HepG2 (cell line): ENCODE data around the gene OXLD1. TPM values are rescaled to one million over a fixed set of nuclear protein-coding genes. Genes with fewer than 3 reads are reported as not detected.

Experiments used
- ATAC-seq: fragments of 200-7000 bp; cut with Tn5 transposase; 3 replicates; pipeline ENCODE4 v1.9.1; 2020; ENCODE audit warnings: mild to moderate bottlenecking, moderate library complexity
- BruUV-seq: library from RNA; stranded (reverse); fragments of 400-500 nt; replicated peaks from 2 replicates; lab custom pipeline; 2021; lab: Mats Ljungman, UMichigan
- CTCF ChIA-PET: fragments of 300-600 bp; formaldehyde crosslinking; extraction: SDS; loops from one replicate; lab custom pipeline; 2021; ENCODE audit warnings: low total read pairs, inconsistent platforms, low intra/inter-chr PET ratio; lab: Yijun Ruan, JAX
- POLR2A ChIA-PET: fragments of 350-600 bp; sonication (Branson Sonifier 250); formaldehyde crosslinking; loops from one replicate; lab custom pipeline; 2020; ENCODE audit warnings: antibody characterized with exemption, inconsistent platforms; lab: Yijun Ruan, JAX
- DNase-seq: peaks from one replicate; pipeline ENCODE4 v3.0.0-alpha.2; 2015; ENCODE audit warnings: low spot score
- FAIRE-seq: peaks from 3 replicates; lab custom pipeline; 2011; peaks lifted over from hg19 to GRCh38; lab: Jason Lieb, UNC
- H2AFZ ChIP-seq: one replicate; pipeline ENCODE4 v1.6.1; 2011; ENCODE audit warnings: low read length, inconsistent platforms
- H3K27ac ChIP-seq: fragments of 300-600 bp; 3 replicates; pipeline ENCODE4 v1.8.0; 2011; ENCODE audit warnings: mixed run types, mild to moderate bottlenecking, mixed read lengths, low read length, inconsistent platforms; ENCODE audit not compliant: insufficient read depth; ENCODE audit errors: extremely low read length
- H3K27me3 ChIP-seq, 2 experiments: fragments of 200-600 bp in 1 of 2; 2 replicates in 1 of 2; 3 replicates in 1 of 2; pipeline versions ENCODE4 v1.6.0 to v1.8.0; 2011; ENCODE audit warnings: low read length in 2 of 2, mild to moderate bottlenecking in 2 of 2, moderate library complexity in 2 of 2, inconsistent platforms in 1 of 2; ENCODE audit not compliant: insufficient read depth in 2 of 2, control insufficient read depth in 1 of 2
- H3K36me3 ChIP-seq, 2 experiments: fragments of 200-600 bp in 1 of 2; replicated peaks in 1 of 2; 2 replicates in 1 of 2; 3 replicates in 1 of 2; pipeline versions ENCODE4 v1.5.1 to v1.8.0; 2011; ENCODE audit warnings: low read length in 2 of 2, inconsistent platforms in 1 of 2; ENCODE audit not compliant: insufficient read depth in 2 of 2, control insufficient read depth in 1 of 2
- H3K4me1 ChIP-seq: 2 replicates; pipeline ENCODE4 v1.5.1; 2012; ENCODE audit warnings: low read length, inconsistent platforms; ENCODE audit not compliant: insufficient read depth
- H3K4me2 ChIP-seq: 2 replicates; pipeline ENCODE4 v1.6.0; 2011; ENCODE audit warnings: low read depth, low read length, inconsistent platforms
- H3K4me3 ChIP-seq, 3 experiments: fragments of 200-600 bp in 1 of 3; sonication (generic), shearing (Covaris generic) in 1 of 3; replicated peaks in 1 of 3; 2 replicates each; pipeline ENCODE4 v1.5.1; 2011 to 2016; ENCODE audit warnings: low read length in 3 of 3, inconsistent platforms in 2 of 3, low read depth in 2 of 3, mild to moderate bottlenecking in 2 of 3, control low read depth in 1 of 3, mixed read lengths in 1 of 3; ENCODE audit not compliant: insufficient read depth in 1 of 3
- H3K79me2 ChIP-seq: one replicate; pipeline ENCODE4 v1.6.1; 2011; ENCODE audit warnings: low read length, inconsistent platforms; ENCODE audit not compliant: insufficient read depth
- H3K9ac ChIP-seq: 2 replicates; pipeline ENCODE4 v1.6.0; 2011; ENCODE audit warnings: mild to moderate bottlenecking, low read depth, low read length, inconsistent platforms; ENCODE audit not compliant: insufficient read depth
- H3K9me3 ChIP-seq: 2 replicates; pipeline ENCODE4 v1.5.1; 2012; ENCODE audit warnings: mild to moderate bottlenecking, low read length
- H4K20me1 ChIP-seq: 2 replicates; pipeline ENCODE4 v1.6.0; 2011; ENCODE audit warnings: inconsistent platforms, mild to moderate bottlenecking, low read length, moderate library complexity; ENCODE audit not compliant: insufficient read depth
- CSRNP1 ChIP-seq: sonication (generic); formaldehyde crosslinking; IDR thresholded peaks from 2 replicates; pipeline ENCODE4 v1.8.1; 2023; ENCODE audit warnings: mild to moderate bottlenecking, missing genetic modification reagents
- FOSL1 ChIP-seq: sonication (generic); formaldehyde crosslinking; IDR thresholded peaks from 2 replicates; pipeline ENCODE4 v1.9.0; 2021; ENCODE audit warnings: missing genetic modification reagents, borderline replicate concordance
- FOXP4 ChIP-seq: sonication (generic); formaldehyde crosslinking; IDR thresholded peaks from 2 replicates; pipeline ENCODE4 v1.4.0; 2020; ENCODE audit warnings: missing genetic modification reagents
- HIVEP1 ChIP-seq: sonication (generic); formaldehyde crosslinking; IDR thresholded peaks from 2 replicates; pipeline ENCODE4 v1.4.0; 2020; ENCODE audit warnings: mild to moderate bottlenecking, missing genetic modification reagents
- MBD4 ChIP-seq: IDR thresholded peaks from 2 replicates; pipeline ENCODE4 v1.6.1; 2012; ENCODE audit warnings: low read length, inconsistent platforms, borderline replicate concordance
- MIXL1 ChIP-seq: IDR thresholded peaks from 2 replicates; pipeline ENCODE4 v1.6.1; 2016
- MXD3 ChIP-seq: IDR thresholded peaks from 2 replicates; pipeline ENCODE4 v1.6.1; 2016; ENCODE audit warnings: mild to moderate bottlenecking, missing biosample characterization, missing genetic modification reagents
- POLR2G ChIP-seq: fragments of 200-400 bp; formaldehyde crosslinking; IDR thresholded peaks from 2 replicates; pipeline ENCODE4 v1.6.1; 2018; ENCODE audit warnings: mild to moderate bottlenecking, low read depth, low read length, moderate library complexity
- TMF1 ChIP-seq: sonication (generic); formaldehyde crosslinking; IDR thresholded peaks from 2 replicates; pipeline ENCODE4 v1.8.1; 2022; ENCODE audit warnings: low read depth, missing genetic modification reagents
- ZFP1 ChIP-seq: IDR thresholded peaks from 2 replicates; pipeline ENCODE4 v1.6.1; 2016
- ZFP91 ChIP-seq: sonication (generic); formaldehyde crosslinking; IDR thresholded peaks from 2 replicates; pipeline ENCODE4 v1.9.0; 2022; ENCODE audit warnings: missing genetic modification reagents, mild to moderate bottlenecking, borderline replicate concordance
- ZNF121 ChIP-seq: sonication (generic); formaldehyde crosslinking; IDR thresholded peaks from 2 replicates; pipeline ENCODE4 v1.5.0; 2020; ENCODE audit warnings: mild to moderate bottlenecking, missing genetic modification reagents
- ZNF20 ChIP-seq: sonication (generic); formaldehyde crosslinking; IDR thresholded peaks from 2 replicates; pipeline ENCODE4 v1.4.0; 2020; ENCODE audit warnings: mild to moderate bottlenecking, moderate library complexity, missing genetic modification reagents
- ZNF232 ChIP-seq: sonication (generic); formaldehyde crosslinking; IDR thresholded peaks from 2 replicates; pipeline ENCODE4 v1.4.0; 2020; ENCODE audit warnings: missing genetic modification reagents, borderline replicate concordance
- ZNF569 ChIP-seq: sonication (generic); formaldehyde crosslinking; IDR thresholded peaks from 2 replicates; pipeline ENCODE4 v1.5.0; 2020; ENCODE audit warnings: mild to moderate bottlenecking, missing genetic modification reagents, moderate library complexity, borderline replicate concordance
- ZNF672 ChIP-seq: sonication (generic); formaldehyde crosslinking; IDR thresholded peaks from 2 replicates; pipeline ENCODE4 v1.8.1; 2022; ENCODE audit warnings: missing genetic modification reagents
- ZNF772 ChIP-seq: sonication (generic); formaldehyde crosslinking; IDR thresholded peaks from 2 replicates; pipeline ENCODE4 v1.5.0; 2020; ENCODE audit warnings: mild to moderate bottlenecking, missing genetic modification reagents
- ZNF790 ChIP-seq: sonication (generic); formaldehyde crosslinking; IDR thresholded peaks from 2 replicates; pipeline ENCODE4 v1.8.0; 2022; ENCODE audit warnings: missing genetic modification reagents, mild to moderate bottlenecking, borderline replicate concordance
- WGBS: methylation state at CpG from one replicate; pipeline ENCODE4 v1.1.6; 2017; ENCODE audit warnings: low lambda C conversion rate; 5-methylcytosine and 5-hydroxymethylcytosine counted together
- in situ Hi-C: cut with HindIII; loops from 2 replicates; pipeline ENCODE4 v1.10.0; 2017; ENCODE audit warnings: low pct_unique_long_range_greater_than_20kb; ENCODE audit not compliant: extremely low pct_ligation_motif_present
- intact Hi-C: fragments of 100-400 bp; cut with micrococcal nuclease; formaldehyde crosslinking; loops from one replicate; pipeline ENCODE4 v1.10.0; 2022; ENCODE audit not compliant: unreplicated experiment
- polyA plus RNA-seq, 8 experiments: library from polyadenylated mRNA; depleted of rRNA in 3 of 8; stranded (reverse) in 7 of 8; unstranded in 1 of 8; fragments of >200 nt; fragmentation: Illumina TruSeq in 4 of 8; extraction: Trizol in 4 of 8; gene quantifications; 2 replicates each; pipeline versions ENCODE4 v1.2.1 to v1.2.3, GENCODE V29; 2011 to 2016; ENCODE audit warnings: low read depth in 4 of 8, missing spikeins in 1 of 8, mixed read lengths in 1 of 8; ENCODE audit not compliant: insufficient read depth in 1 of 8
- total RNA-seq, 5 experiments: library from RNA; depleted of rRNA; stranded (reverse); fragments of >200 nt; fragmentation: Illumina TruSeq; extraction: Trizol; gene quantifications; 2 replicates each; pipeline ENCODE4 v1.2.3, GENCODE V29; 2016; ENCODE audit warnings: low read depth in 1 of 5

The OXLD1 gene
- total and polyA plus RNA-seq, 2 of the 13 experiments (the other 11 are each of a cell fraction or from before 2014, with no cell fraction given), result 27.1 to 37.5 TPM

- no peak for TF ChIP-seq CSRNP1 (CRISPR knock-in tag)
These were observed 44.3 kb upstream of the OXLD1 start (continued) for GRCh38 chr17:81710514-81711308.

- intact Hi-C loops, result no loop called here
- no peaks in the 10 kb centered on the region for H3K9me3 ChIP-seq
- no TSS peak for BruUV-seq
- H3K79me2 ChIP-seq, result peaks cover 29% of the 10 kb centered on the region
- ChIA-PET CTCF (no interaction called here), POLR2A (interaction anchor here (1.4 to 4.2 kb wide), 3 partner anchors 19 to 28 kb away, joined by 3 to 25 read pairs (median 17); partner anchors contain the start of genes ARL16 and HGS)
- no peaks in the 10 kb centered on the region; a peak in 1 of 5 replicates for H3K27me3 ChIP-seq
- no peak for FAIRE-seq
- peaks cover 18 to 37% of the 10 kb centered on the region in 2 experiments for H3K36me3 ChIP-seq
- peaks cover 32% of the 10 kb centered on the region for H3K4me1 ChIP-seq
- in situ Hi-C loops, result no loop called here
- WGBS, result 99% methylated on average over 15 of the region's 17 CpGs
- peak overlapping the region; percentile 8 for H3K27ac ChIP-seq
- H2AFZ ChIP-seq, result no peak overlapping the region
- H4K20me1 ChIP-seq, result no peaks in the 10 kb centered on the region
- no peak overlapping the region for H3K4me3 ChIP-seq
- no peak overlapping the region for H3K4me2 ChIP-seq
- H3K9ac ChIP-seq, result no peak overlapping the region
- no peak for DNase-seq
- ATAC-seq, result no peak
- TF ChIP-seq POLR2G (peak; percentile 56), MIXL1 (CRISPR knock-in tag) (no peak), FOXP4 (CRISPR knock-in tag) (no peak), ZNF121 (no peak), ZNF20 (no peak), ZFP91 (CRISPR knock-in tag) (no peak), TMF1 (CRISPR knock-in tag) (no peak), ZNF232 (CRISPR knock-in tag) (0 out of 2 replicates have a peak, but pooled peaks have one; percentile 23), MBD4 (no peak), ZNF772 (CRISPR knock-in tag) (no peak), HIVEP1 (CRISPR knock-in tag) (no peak), ZNF672 (no peak), ZNF790 (no peak), ZFP1 (CRISPR knock-in tag) (no peak), MXD3 (CRISPR knock-in tag) (no peak), ZNF569 (CRISPR knock-in tag) (no peak), FOSL1 (CRISPR knock-in tag) (no peak)
These were observed 42.4 kb upstream of the OXLD1 start for GRCh38 chr17:81708739-81709185.
